Erythroblast (primary cell): ENCODE results near the gene BRD1.

ENCODE experiments used
- DNase-seq, 2 experiments: peaks; one replicate each; lab custom pipeline; 2025; lab: John Stamatoyannopoulos, UW
- GATA1 ChIP-seq: IDR thresholded peaks from 2 replicates; pipeline ENCODE4 v1.6.1; 2011; ENCODE audit warnings: low read depth, mild to moderate bottlenecking, control low read depth, low read length, moderate library complexity
- POLR2A ChIP-seq: IDR thresholded peaks from 2 replicates; pipeline ENCODE4 v1.6.1; 2011; ENCODE audit warnings: mild to moderate bottlenecking, low read length

BRD1 gene

GRCh38 chr22:49849161-49850020 is 21.7 kb upstream of the BRD1 start:
- no peak for DNase-seq
- TF ChIP-seq GATA1 (no peak), POLR2A (no peak)

GRCh38 chr22:49848690-49849160 is 21.1 kb upstream of the BRD1 start:
- no peak for DNase-seq

DNA sequence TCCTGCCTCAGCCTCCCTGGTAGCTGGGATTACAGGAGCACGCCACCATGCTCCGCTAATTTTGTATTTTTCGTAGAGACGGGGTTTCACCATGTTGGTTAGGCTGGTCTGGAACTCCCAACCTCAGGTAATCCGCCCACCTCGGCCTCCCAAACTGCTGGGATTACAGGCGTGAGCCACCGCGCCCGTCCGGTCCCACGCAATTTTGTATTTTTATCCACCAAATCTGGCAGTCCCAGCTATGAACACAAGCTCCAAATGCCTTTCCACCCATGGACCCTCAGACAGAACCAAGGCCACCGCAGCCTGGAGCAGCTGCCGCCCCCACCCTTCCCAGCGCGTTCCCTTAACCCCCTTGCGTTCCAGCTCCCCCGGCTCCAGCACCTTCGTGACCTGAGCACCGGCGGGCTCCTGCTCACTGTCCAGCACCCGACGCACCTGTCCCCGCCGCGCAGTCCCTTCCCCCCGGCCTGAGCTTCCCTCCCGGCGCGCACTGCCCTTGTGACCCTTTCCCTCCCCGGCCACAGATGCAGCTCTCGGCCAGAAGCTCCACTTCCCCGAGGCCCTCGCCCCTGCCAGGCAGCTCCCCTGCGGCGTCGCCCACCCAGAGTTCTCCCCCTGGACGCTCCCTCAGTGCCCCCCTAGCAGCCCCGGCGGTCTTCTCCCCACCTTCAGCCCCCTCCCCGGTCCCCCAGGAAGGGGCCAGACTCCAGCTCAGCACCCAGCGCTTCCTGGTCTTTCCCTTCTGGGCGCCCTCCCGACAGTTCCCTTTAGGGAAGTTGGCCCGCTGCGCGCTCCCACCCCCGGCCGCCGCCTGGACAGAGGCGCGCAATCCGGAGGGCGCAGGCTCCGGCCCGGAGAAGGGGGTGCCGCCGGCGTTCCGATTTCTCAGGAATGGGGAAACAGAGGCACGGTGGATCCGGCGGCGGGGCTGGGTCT is 20.3 kb upstream of the BRD1 start:
- DNase-seq = no peak
- no peak for TF ChIP-seq POLR2A
- no peak for TF ChIP-seq GATA1

More at GRCh38 chr22:49848690-49849160, 21.1 kb upstream of the BRD1 start:
- TF ChIP-seq GATA1 (no peak), POLR2A (no peak)

DNA sequence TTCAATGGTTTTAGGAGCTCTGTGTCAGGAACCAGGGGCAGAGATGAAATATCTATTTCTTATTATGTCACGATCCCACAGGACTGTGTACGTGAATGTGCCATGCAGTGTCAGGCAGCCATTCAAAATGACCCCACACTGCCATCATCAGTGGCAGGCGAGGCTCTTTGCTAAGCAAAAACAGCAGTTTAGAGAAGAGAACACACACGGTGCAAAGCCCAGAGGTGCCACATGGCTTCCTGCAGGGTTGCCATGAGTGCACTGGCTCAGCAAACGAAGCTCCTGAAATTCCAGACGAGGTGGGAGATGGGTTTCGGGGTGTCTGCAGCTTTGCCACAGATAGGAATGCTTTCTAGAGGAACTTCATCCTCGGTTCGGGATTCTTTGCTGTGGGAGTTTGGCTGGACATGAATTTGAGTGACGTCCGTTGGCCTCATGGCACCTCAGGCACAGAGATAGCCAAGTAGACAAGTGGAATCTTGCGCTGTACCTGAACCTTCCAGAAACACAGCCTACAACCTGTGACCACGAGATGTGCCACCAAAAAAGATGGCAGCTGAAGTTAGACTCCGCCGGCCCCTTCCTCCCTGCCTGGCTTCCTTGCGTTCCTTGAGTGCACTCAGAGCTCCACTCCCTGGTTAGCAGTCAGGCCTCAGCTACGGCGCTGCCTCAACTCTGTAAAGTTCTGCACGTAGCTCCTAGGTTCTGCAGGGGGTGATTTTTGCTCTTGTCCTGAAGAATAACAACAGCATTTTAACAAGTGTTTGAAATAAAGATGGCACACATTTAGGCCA is 18.2 kb upstream of the BRD1 start:
- DNase-seq = no peak
- TF ChIP-seq POLR2A (no peak), GATA1 (no peak)

GRCh38 chr22:49845241-49845640 is 17.6 kb upstream of the BRD1 start:
- TF ChIP-seq POLR2A (no peak), GATA1 (no peak)
- DNase-seq = no peak

DNA sequence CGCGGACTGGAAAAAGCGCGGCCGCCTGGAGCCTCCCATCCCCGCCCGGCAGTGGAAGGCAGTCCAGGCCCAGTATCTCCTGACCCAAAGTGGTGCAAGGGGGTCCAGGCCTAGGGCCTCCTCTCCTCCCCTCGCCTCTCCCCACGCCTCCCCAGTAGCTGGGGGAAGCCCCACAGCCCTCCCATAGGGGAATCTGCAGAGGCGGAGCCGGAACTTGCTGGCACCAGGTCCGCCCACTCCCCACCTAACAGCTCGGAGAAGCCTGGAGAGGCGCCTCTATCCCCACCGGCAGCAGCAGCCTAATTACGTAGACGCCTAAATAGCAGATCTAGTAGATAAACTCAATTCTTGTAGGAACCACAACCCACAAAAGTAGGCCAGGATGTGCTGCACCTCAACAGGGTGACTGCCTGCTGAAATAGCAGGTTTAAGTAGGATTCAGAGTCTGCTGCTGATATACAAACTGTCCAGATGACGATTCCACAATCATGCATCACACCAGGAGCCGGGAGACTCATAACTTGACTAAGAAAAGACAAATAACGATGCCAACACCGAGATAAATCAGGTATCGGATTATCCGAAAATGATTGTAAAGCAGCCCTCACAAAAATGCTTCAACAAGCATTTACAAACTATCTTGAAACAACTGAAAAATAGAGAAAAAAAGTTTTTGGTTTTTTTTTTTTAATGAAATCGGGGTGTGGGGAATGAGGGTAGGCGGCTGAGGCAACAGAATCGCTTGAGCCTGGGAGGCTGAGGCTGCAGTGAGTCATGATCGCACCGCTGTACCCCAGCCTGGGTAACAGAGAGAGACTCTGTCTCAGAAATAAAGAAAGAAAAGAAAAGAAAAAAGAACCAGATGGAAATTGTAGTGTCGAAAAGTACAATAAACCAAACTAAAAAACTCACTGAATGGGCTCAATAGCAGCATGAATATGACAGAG is 11.4 kb upstream of the BRD1 start:
- no peak for TF ChIP-seq GATA1
- no peak for TF ChIP-seq POLR2A
- DNase-seq = no peak

- no peak for TF ChIP-seq POLR2A
- no peak for TF ChIP-seq GATA1
- no peak for DNase-seq
Observed at GRCh38 chr22:49833340-49834007, 5.8 kb upstream of the BRD1 start.

DNA sequence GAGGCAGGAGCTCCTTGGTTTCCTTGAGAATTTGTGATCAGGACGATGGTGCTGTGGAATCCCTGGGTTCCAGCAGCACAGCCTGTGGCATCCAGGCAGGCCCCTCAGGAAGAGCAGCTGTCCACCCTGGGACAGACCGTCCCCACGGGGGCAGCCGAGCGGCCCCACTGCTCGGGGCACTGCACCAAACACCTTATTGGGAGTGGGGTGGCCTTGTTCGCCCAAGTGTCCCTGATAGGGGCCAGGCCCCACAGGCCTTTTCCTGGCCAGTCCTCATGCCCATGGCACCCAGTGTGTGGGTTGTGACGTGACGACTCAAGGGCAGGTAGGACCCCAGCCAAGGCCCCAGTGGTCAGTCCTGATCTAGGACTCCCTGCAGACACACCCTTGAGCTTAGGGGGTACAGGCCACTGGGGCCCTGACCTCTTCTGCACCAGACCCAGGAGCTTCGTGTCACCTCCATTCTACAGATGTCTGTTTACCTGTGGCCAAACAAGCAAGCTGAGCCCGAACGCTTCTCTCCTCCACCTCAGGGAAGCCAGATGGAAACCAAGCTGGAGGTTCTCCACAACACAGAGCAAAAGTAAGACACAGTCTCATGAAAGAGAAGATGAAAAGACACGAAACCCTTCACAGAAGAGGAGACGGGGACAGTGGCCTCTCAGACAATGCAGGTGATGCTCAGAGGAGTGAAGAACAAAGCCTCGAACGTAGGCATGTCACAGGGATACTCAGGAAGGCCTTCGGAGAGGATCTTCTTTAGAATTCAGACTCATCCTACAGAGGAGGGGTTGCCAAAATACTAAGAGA is 1.6 kb upstream of the BRD1 start:
- DNase-seq = no peak
- no peak for TF ChIP-seq POLR2A
- no peak for TF ChIP-seq GATA1

DNA sequence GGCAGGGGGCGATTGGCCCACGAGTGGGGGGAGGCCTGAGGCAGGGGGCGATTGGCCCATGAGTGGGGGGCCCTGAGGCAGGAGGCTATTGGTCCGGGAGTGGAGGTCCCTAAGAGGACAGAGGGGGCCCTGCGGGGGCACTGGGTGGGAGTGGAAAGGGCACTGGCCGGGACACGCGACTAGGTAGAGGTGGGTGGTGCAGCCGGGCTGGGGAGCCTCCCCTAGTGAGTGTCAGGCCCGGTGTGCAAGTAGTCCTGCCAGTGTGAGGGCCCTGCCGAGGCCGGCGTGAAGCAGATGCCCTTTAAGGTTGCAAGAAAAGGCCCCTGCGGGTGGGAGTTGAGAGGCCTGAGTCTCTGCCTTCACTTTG is 909 bp upstream of the BRD1 start:
- TF ChIP-seq GATA1 (no peak), POLR2A (no peak)

GRCh38 chr22:49827271-49827852 is 311 bp downstream of the BRD1 start:
- peak; percentile 67 to 80 for DNase-seq
- TF ChIP-seq GATA1 (no peak), POLR2A (no peak)

More for the DNA sequence above, 909 bp upstream of the BRD1 start:
- DNase-seq = no peak
